ENCODE results near the gene HYPK. TPM values are rescaled to one million over a fixed set of nuclear protein-coding genes. Genes with fewer than 3 reads are reported as not detected.
"Not testable (repeated sequence)": the region's sequence is repeated elsewhere in the genome, so short reads cannot be mapped to it uniquely, and the experiment has no call there.

Gene HYPK
- total RNA-seq, 4 donors from 2014 or later, result 3.7 to 8.4 (median 7.7) TPM

GRCh38 chr15:43808435-43808950 lies 8.1 kb downstream of the HYPK start:
- TF ChIP-seq POLR2AphosphoS5 (IDR thresholded peaks at IDR 0.05) (no peak), EP300 (IDR thresholded peaks at IDR 0.05) (no peak)
- Histone ChIP-seq H3K4me3 (no peak overlapping the region), H3K9me3 (no peaks in the 10 kb centered on the region), H3K36me3 (peaks cover 0 to 100% of the 10 kb centered on the region in 2 donors), H3K4me1 (peaks cover 0 to 4% (median 0%) of the 10 kb centered on the region in 3 donors), H3K27ac (no peak overlapping the region), H3K27me3 (no peaks in the 10 kb centered on the region)
- 84 to 93% methylated on average over 4 to 5 of the region's 5 CpGs for WGBS, 2 donors (ENCODE audit: low coverage in 1 of 2)
- no peak for ATAC-seq

- peaks cover 0 to 100% of the 10 kb centered on the region in 2 donors for H3K36me3 ChIP-seq
- WGBS, 2 donors (ENCODE audit: low coverage in 1 of 2), result 86 to 100% methylated on average over 5 of the region's 6 CpGs
- no peak for TF ChIP-seq POLR2AphosphoS5 (IDR thresholded peaks at IDR 0.05)
These were observed 8.7 kb downstream of the HYPK start for GRCh38 chr15:43808960-43809678.

GRCh38 chr15:43815064-43815463 lies 14.7 kb downstream of the HYPK start:
- not testable (repeated sequence) for ATAC-seq, H3K27ac ChIP-seq, H3K4me3 ChIP-seq, H3K27me3 ChIP-seq, H3K9me3 ChIP-seq
- Histone ChIP-seq H3K36me3 (peaks cover 0 to 82% of the 10 kb centered on the region in 2 donors), H3K4me1 (peaks cover 0 to 26% (median 0%) of the 10 kb centered on the region in 3 donors)
- 97 to 98% methylated on average over 4 to 5 of the region's 5 CpGs for WGBS, 2 donors (ENCODE audit: low coverage in 1 of 2)

More at GRCh38 chr15:43808960-43809678, 8.7 kb downstream of the HYPK start:
- Histone ChIP-seq H3K27me3 (no peaks in the 10 kb centered on the region), H3K4me3 (no peak overlapping the region), H3K4me1 (peaks cover 0 to 7% (median 0%) of the 10 kb centered on the region in 3 donors), H3K9me3 (no peaks in the 10 kb centered on the region), H3K27ac (no peak overlapping the region)
- no peak for ATAC-seq

GRCh38 chr15:43821505-43821904 lies 21.1 kb downstream of the HYPK start:
- peaks cover 4 to 70% (median 18%) of the 10 kb centered on the region in 3 donors for H3K4me1 ChIP-seq
- ATAC-seq, result no peak
- H3K27ac ChIP-seq, result no peak overlapping the region
- TF ChIP-seq CTCF (IDR thresholded peaks at IDR 0.05) (no peak), POLR2AphosphoS5 (IDR thresholded peaks at IDR 0.05) (no peak), EP300 (IDR thresholded peaks at IDR 0.05) (no peak), POLR2A (IDR thresholded peaks at IDR 0.05) (no peak)
- H3K4me3 ChIP-seq, result no peak overlapping the region
- H3K36me3 ChIP-seq, result peaks cover 0 to 19% of the 10 kb centered on the region in 2 donors
- no peaks in the 10 kb centered on the region for H3K9me3 ChIP-seq
- WGBS, 2 donors (ENCODE audit: low coverage in 1 of 2), result 10 to 29% methylated on average over 3 of the region's 3 CpGs
- H3K27me3 ChIP-seq, result no peaks in the 10 kb centered on the region

- H3K27ac ChIP-seq, result peak within 1 kb of the TSS; percentile 93 to 99 (median 93)
- 15 to 54% methylated on average over 7 to 30 of the region's 46 CpGs for WGBS, 2 donors (ENCODE audit: low coverage in 1 of 2)
- TF ChIP-seq POLR2A (IDR thresholded peaks at IDR 0.05) (peak; percentile 82 to 84), CTCF (IDR thresholded peaks at IDR 0.05) (no peak), EP300 (IDR thresholded peaks at IDR 0.05) (no peak), POLR2AphosphoS5 (IDR thresholded peaks at IDR 0.05) (peak; percentile 98)
- peaks cover 4 to 73% (median 18%) of the 10 kb centered on the region in 3 donors for H3K4me1 ChIP-seq
- ATAC-seq, result peak; percentile 95
- peak within 1 kb of the TSS; percentile 80 to 100 for H3K4me3 ChIP-seq
- H3K36me3 ChIP-seq, result peaks cover 0 to 7% of the 10 kb centered on the region in 2 donors
- H3K27me3 ChIP-seq, result no peaks in the 10 kb centered on the region
- no peaks in the 10 kb centered on the region for H3K9me3 ChIP-seq
These were observed 24.2 kb downstream of the HYPK start, which contains the start of gene MFAP1 for GRCh38 chr15:43824302-43825246. Gene MFAP1 (minus strand): TSS chr15:43824690. CDS start chr15:43824569, 121 bp downstream.

GRCh38 chr15:43825305-43825704 lies 24.9 kb downstream of the HYPK start:
- 91 to 94% methylated on average over 6 to 11 of the region's 11 CpGs for WGBS, 2 donors (ENCODE audit: low coverage in 1 of 2)
- H3K9me3 ChIP-seq, H3K4me3 ChIP-seq, H3K27me3 ChIP-seq, ATAC-seq, H3K36me3 ChIP-seq, H3K27ac ChIP-seq: not testable (repeated sequence)
- peaks cover 4 to 67% (median 18%) of the 10 kb centered on the region in 3 donors for H3K4me1 ChIP-seq

Data from gastroesophageal sphincter (tissue), 4 donors.